COLO668 (cell line): ENCODE data around the gene SLC44A2.

ENCODE experiments used
- DNase-seq: peaks from one replicate; lab custom pipeline; 2025; ENCODE audit not compliant: unreplicated experiment; lab: John Stamatoyannopoulos, UW

SLC44A2 gene

GRCh38 chr19:10680545-10681135 is 55.3 kb downstream of the SLC44A2 start:
- DNase-seq, result no peak

DNA sequence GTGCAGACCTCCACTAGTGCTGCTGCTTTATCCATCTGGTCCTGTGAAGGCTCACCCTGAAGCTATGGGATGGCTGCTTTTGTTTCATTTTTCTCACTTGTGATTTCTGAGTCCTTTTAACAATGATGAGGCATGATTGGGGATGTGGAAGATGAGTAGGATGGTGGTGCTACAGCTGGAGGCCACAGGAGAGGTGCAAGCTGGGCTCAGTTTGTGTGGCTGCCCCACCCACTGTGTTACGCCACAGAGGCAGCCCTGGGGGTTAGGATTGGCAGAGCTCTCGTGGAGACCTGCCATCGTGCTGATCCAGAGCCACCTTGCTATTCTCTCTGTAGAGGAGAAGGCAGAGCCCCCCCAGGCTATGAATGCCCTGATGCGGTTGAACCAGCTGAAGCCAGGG is 56.3 kb downstream of the SLC44A2 start:
- DNase-seq, result no peak

- DNase-seq, result no peak
Measured at GRCh38 chr19:10682397-10683063, 57.2 kb downstream of the SLC44A2 start.

DNA sequence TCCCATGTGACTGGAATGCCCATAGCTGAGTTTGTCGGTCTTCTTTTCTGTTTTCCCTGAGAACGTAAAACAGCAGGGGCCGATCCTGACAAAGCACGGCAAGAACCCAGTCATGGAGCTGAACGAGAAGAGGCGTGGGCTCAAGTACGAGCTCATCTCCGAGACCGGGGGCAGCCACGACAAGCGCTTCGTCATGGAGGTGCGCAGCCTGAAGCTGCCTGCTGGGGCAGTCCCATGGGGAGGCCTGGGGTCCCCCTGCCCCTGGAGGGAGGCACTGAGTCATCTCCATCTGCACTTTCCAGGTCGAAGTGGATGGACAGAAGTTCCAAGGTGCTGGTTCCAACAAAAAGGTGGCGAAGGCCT is 57.7 kb downstream of the SLC44A2 start:
- no peak for DNase-seq

DNA sequence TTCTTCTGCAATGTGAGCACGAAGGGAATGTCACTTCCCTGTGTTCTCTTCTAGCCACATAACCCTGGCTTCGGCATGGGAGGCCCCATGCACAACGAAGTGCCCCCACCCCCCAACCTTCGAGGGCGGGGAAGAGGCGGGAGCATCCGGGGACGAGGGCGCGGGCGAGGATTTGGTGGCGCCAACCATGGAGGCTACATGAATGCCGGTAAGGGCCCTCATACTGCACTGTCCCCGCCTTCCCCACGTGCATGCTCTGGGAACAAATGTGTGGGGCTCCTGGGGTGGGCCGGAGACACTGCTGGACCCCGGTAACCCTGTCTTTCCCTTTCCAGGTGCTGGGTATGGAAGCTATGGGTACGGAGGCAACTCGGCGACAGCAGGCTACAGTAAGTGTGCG is 58.2 kb downstream of the SLC44A2 start:
- DNase-seq, result no peak

- no peak for DNase-seq
Measured at GRCh38 chr19:10685210-10685609, 59.9 kb downstream of the SLC44A2 start.

- no peak for DNase-seq
Measured at GRCh38 chr19:10686193-10686592, 60.8 kb downstream of the SLC44A2 start.

DNA sequence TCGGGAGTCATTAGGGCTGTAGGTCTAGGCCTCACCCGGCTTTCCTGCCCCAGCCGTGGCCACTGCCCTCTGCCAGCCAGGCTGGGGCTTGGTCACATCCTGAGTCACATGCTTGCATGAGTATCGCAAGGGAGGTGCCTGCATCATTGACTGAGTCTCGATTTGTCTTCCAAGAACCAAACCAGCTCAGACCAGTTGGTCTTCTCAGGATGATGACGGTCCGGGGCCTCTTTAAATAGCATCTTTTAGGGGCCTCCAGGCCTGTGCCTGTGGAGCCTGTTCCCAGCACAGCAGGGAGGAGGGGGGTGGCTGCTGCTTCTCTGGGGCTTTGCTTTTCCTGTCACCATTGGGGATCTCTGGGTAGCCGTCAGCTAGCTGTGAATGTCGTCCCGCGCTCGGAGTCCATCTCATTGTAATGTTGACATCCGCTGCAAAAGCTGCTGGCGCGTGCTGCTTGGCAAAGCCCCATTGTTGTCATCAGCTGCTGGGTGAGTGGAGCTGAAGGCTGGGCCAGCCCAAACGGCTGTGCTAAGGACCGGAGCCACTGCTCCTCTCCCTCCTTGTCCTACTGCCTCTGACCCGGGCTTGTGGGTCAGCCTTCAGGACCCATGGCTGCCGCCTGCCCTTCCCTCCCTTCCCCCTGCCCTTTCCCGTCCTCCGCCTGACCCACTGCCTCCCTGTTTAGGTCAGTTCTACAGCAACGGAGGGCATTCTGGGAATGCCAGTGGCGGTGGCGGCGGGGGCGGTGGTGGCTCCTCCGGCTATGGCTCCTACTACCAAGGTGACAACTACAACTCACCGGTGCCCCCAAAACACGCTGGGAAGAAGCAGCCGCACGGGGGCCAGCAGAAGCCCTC is 61.5 kb downstream of the SLC44A2 start:
- DNase-seq, result peak; percentile 17

GRCh38 chr19:10687518-10688288 is 62.4 kb downstream of the SLC44A2 start:
- DNase-seq, result no peak

DNA sequence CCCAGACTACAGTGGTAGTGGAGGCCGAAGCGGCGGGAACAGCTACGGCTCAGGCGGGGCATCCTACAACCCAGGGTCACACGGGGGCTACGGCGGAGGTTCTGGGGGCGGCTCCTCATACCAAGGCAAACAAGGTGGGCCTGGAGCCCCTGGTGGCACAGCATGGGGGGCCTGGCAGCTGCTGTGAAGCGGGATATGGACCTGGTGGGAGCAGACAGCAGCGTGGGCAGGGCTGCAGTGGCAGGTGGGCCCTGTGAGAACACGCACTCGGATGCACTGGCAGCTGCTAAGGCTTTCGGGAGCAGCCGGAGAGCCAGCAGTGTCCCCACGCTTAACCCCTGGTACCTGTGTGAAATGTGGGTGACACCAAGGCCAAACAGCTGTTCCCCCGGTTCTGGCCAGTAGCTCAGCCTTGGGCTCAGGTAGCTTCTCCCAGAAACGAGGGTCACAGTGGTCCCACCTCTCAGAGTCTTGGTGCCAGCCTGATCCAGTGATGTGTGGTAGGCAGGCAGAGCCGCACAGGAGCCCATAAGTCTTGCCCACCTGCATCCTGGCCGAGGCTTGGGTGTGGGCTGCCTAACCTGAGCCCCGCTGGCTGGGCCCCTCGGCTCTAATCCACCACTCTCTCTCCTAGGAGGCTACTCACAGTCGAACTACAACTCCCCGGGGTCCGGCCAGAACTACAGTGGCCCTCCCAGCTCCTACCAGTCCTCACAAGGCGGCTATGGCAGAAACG is 63.4 kb downstream of the SLC44A2 start:
- no peak for DNase-seq

DNA sequence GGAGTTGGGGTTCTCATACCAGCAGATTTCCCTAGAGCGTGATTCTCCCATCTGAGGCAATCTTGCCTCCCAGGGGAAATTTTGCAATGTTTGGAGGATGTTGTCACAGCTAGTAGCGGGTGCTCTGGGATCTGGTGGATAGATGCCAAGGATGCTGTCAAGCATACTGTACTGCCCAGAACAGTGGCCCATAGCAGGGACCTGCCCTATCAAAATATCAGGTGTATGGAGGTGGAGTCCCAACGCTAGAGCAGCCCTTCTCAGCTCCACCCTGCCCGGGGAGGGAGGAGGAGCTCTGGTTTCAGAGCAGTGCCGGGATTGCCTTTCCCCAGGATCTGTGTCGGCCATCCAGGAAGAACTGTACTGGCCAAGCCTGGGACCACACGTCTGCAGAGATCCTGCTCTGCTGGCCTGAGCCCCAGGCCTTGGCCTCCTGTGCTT is 65.0 kb downstream of the SLC44A2 start:
- DNase-seq, result no peak

DNA sequence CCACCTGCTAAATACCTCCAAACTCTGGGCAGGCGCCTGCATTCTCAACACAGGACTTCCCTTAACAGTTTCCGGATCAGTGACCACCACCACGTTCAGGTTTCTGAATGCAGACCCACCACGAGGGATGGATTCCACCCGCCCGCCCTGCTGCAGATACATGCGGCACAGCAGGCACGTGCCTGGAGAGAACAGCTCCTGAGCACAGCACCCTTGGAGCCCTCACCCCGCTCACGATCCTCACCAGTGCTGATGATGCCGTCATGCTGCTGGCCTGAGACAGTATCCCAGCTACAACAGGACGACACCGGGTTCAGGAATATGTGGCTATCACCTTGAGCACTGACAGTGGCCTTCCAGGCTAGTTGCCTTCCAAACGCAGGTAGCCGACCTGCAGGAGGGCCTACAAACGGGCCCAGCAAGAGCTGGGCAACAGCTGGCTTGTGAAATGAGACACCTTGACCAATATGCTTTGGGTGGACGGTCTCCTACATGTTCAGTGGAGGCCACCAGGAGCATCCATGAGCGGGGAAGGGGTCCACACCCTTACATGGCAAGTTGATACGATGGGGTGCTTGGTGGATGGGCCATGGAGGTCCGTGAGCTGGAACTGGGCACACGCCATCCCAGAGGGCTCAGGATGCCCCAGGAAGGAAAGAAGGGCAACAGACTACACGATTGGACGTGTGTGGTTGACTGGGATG is 66.0 kb downstream of the SLC44A2 start:
- no peak for DNase-seq

DNA sequence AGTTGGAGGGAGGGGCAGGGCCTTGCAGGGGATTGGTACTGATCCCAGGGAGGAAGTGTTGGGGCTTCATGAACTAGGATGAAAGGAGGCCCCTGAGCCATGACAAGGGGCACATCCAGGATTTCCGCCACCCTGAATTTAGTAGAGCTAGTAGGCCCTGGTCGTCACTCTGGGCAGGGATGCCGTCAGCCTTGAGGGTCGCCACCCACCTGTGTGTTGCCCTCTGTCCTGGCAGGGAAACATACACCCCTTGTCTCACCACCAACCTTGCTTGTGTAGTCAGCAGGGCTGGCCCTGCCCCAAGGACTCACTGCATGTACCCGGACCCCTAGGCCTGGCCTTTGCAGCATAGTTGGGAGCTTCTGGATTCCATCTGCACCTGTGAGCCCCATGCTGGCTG is 66.5 kb downstream of the SLC44A2 start:
- DNase-seq, result no peak

GRCh38 chr19:10692673-10693264 is 67.4 kb downstream of the SLC44A2 start:
- no peak for DNase-seq
